IMR-90 (cell line): ENCODE data around the gene ENOX1. TPM values are rescaled to one million over a fixed set of nuclear protein-coding genes. Genes with fewer than 3 reads are reported as not detected.

ENCODE experiments used
- ATAC-seq: fragments of 200-7000 bp; cut with Tn5 transposase; 2 replicates; pipeline ENCODE4 v1.9.1; 2020; ENCODE audit warnings: low read depth, mild to moderate bottlenecking, moderate library complexity
- BruUV-seq: library from RNA; stranded (reverse); fragments of 400-500 nt; replicated peaks from 2 replicates; lab custom pipeline; 2021; lab: Mats Ljungman, UMichigan
- CTCF ChIA-PET: fragments of 300-600 bp; formaldehyde crosslinking; extraction: SDS; loops from one replicate; lab custom pipeline; 2021; ENCODE audit warnings: antibody characterized with exemption; lab: Yijun Ruan, JAX
- POLR2A ChIA-PET: fragments of 300-600 bp; sonication (Branson Sonifier 250); formaldehyde crosslinking; loops from one replicate; lab custom pipeline; 2022; ENCODE audit warnings: antibody characterized with exemption; ENCODE audit not compliant: unreplicated experiment; lab: Charles Lee
- DNase-seq: peaks from one replicate; pipeline ENCODE4 v3.0.0; 2013
- H2AFZ ChIP-seq: replicated peaks from 2 replicates; pipeline ENCODE3; 2013; ENCODE audit warnings: low read length, mild to moderate bottlenecking; ENCODE audit not compliant: poor library complexity
- H2AK5ac ChIP-seq: 2 replicates; pipeline ENCODE4 v1.6.1; 2013; ENCODE audit warnings: low read depth, low read length, inconsistent platforms
- H2AK9ac ChIP-seq: replicated peaks from 2 replicates; pipeline ENCODE3; 2013; ENCODE audit warnings: mild to moderate bottlenecking, low read depth, low read length, moderate library complexity; ENCODE audit not compliant: poor library complexity
- H2BK120ac ChIP-seq: 2 replicates; pipeline ENCODE4 v1.6.1; 2013; ENCODE audit warnings: low read depth, low read length, inconsistent platforms
- H2BK15ac ChIP-seq: 3 replicates; pipeline ENCODE4 v1.6.1; 2013; ENCODE audit warnings: low read depth, low read length, inconsistent platforms
- H2BK20ac ChIP-seq: 2 replicates; pipeline ENCODE4 v1.6.1; 2013; ENCODE audit warnings: low read depth, mild to moderate bottlenecking, inconsistent platforms, low read length, moderate library complexity
- H2BK5ac ChIP-seq: 2 replicates; pipeline ENCODE4 v1.6.1; 2013; ENCODE audit warnings: mild to moderate bottlenecking, low read depth, low read length, inconsistent platforms; ENCODE audit not compliant: poor library complexity, severe bottlenecking
- H3K14ac ChIP-seq: replicated peaks from 2 replicates; pipeline ENCODE4 v1.6.1; 2013; ENCODE audit warnings: low read depth, low read length, inconsistent platforms
- H3K18ac ChIP-seq: 2 replicates; pipeline ENCODE4 v1.6.1; 2013; ENCODE audit warnings: low read depth, low read length, control low read depth
- H3K23ac ChIP-seq: 2 replicates; pipeline ENCODE4 v1.6.1; 2013; ENCODE audit warnings: low read depth, low read length, inconsistent platforms
- H3K27ac ChIP-seq: 2 replicates; pipeline ENCODE4 v1.5.1; 2013; ENCODE audit warnings: mild to moderate bottlenecking, control low read depth, low read length; ENCODE audit not compliant: insufficient read depth
- H3K27me3 ChIP-seq: 2 replicates; pipeline ENCODE4 v1.6.1; 2013; ENCODE audit warnings: low read length; ENCODE audit not compliant: control insufficient read depth, insufficient read depth
- H3K36me3 ChIP-seq: 2 replicates; pipeline ENCODE4 v1.6.1; 2013; ENCODE audit warnings: low read length, mixed read lengths; ENCODE audit not compliant: control insufficient read depth, insufficient read depth
- H3K4ac ChIP-seq: 2 replicates; pipeline ENCODE4 v1.6.1; 2013; ENCODE audit warnings: low read depth, low read length, inconsistent platforms
- H3K4me1 ChIP-seq: 2 replicates; pipeline ENCODE4 v1.6.1; 2013; ENCODE audit warnings: low read length, mixed read lengths; ENCODE audit not compliant: control insufficient read depth, insufficient read depth
- H3K4me2 ChIP-seq: 2 replicates; pipeline ENCODE4 v1.6.1; 2013; ENCODE audit warnings: low read depth, mild to moderate bottlenecking, control low read depth, low read length, moderate library complexity
- H3K4me3 ChIP-seq: 2 replicates; pipeline ENCODE4 v1.5.1; 2013; ENCODE audit warnings: low read depth, mild to moderate bottlenecking, control low read depth, low read length, moderate library complexity; ENCODE audit not compliant: insufficient read depth
- H3K56ac ChIP-seq: 2 replicates; pipeline ENCODE4 v1.6.1; 2013; ENCODE audit warnings: low read length, inconsistent platforms; ENCODE audit not compliant: insufficient read depth; ENCODE audit errors: extremely low read depth
- H3K79me1 ChIP-seq, 2 experiments: 2 replicates each; pipeline ENCODE4 v1.6.1; 2013; ENCODE audit warnings: low read length in 2 of 2, inconsistent platforms in 1 of 2, low read depth in 1 of 2
- H3K9ac ChIP-seq: 2 replicates; pipeline ENCODE4 v1.6.1; 2013; ENCODE audit warnings: low read depth, low read length, control low read depth
- H3K9me1 ChIP-seq: 2 replicates; pipeline ENCODE4 v1.6.1; 2013; ENCODE audit warnings: low read length, inconsistent platforms; ENCODE audit not compliant: insufficient read depth
- H3K9me3 ChIP-seq: 2 replicates; pipeline ENCODE4 v1.6.1; 2013; ENCODE audit warnings: low read length; ENCODE audit not compliant: control insufficient read depth, insufficient read depth
- H4K20me1 ChIP-seq: 2 replicates; pipeline ENCODE4 v1.6.1; 2013; ENCODE audit warnings: low read length, inconsistent platforms; ENCODE audit not compliant: insufficient read depth
- H4K5ac ChIP-seq: 2 replicates; pipeline ENCODE4 v1.6.1; 2013; ENCODE audit warnings: mild to moderate bottlenecking, low read depth, low read length, control low read depth
- H4K8ac ChIP-seq, 2 experiments: 2 replicates each; pipeline ENCODE4 v1.6.1; 2013; ENCODE audit warnings: low read depth in 2 of 2, low read length in 2 of 2, control low read depth in 1 of 2, inconsistent platforms in 1 of 2
- H4K91ac ChIP-seq: 2 replicates; pipeline ENCODE4 v1.6.1; 2013; ENCODE audit warnings: low read depth, low read length, inconsistent platforms; ENCODE audit not compliant: insufficient read depth
- BHLHE40 ChIP-seq: fragments of 150-350 bp; IDR thresholded peaks from 2 replicates; pipeline ENCODE4 v1.6.1; 2016; ENCODE audit warnings: mild to moderate bottlenecking, low read depth, low read length
- CEBPB ChIP-seq: IDR thresholded peaks from 2 replicates; pipeline ENCODE4 v1.6.1; 2012; ENCODE audit warnings: low read depth, low read length, improper control_type of control experiment
- CHD1 ChIP-seq: IDR thresholded peaks from 2 replicates; pipeline ENCODE4 v1.6.1; 2012; ENCODE audit warnings: low read depth, low read length, improper control_type of control experiment
- ELK1 ChIP-seq: fragments of 150-350 bp; IDR thresholded peaks from 2 replicates; pipeline ENCODE4 v1.6.1; 2016; ENCODE audit warnings: low read depth, mild to moderate bottlenecking, low read length, moderate library complexity, borderline replicate concordance
- FOS ChIP-seq: fragments of 150-350 bp; IDR thresholded peaks from 2 replicates; pipeline ENCODE4 v1.6.1; 2016; ENCODE audit warnings: low read depth, low read length
- MAFK ChIP-seq: IDR thresholded peaks from 2 replicates; pipeline ENCODE4 v1.6.1; 2012; ENCODE audit warnings: low read depth, low read length, improper control_type of control experiment
- MAZ ChIP-seq: IDR thresholded peaks from 2 replicates; pipeline ENCODE4 v1.6.1; 2012; ENCODE audit warnings: low read depth, mild to moderate bottlenecking, low read length, improper control_type of control experiment, moderate library complexity, borderline replicate concordance
- MXI1 ChIP-seq: IDR thresholded peaks from 2 replicates; pipeline ENCODE4 v1.6.1; 2012; ENCODE audit warnings: low read depth, mild to moderate bottlenecking, low read length, moderate library complexity, borderline replicate concordance
- NFE2L2 ChIP-seq: fragments of 150-350 bp; IDR thresholded peaks from 2 replicates; pipeline ENCODE4 v1.6.1; 2016; ENCODE audit warnings: low read depth, mild to moderate bottlenecking, low read length
- POLR2A ChIP-seq: IDR thresholded peaks from 2 replicates; pipeline ENCODE4 v1.6.1; 2012; ENCODE audit warnings: mild to moderate bottlenecking, low read depth, low read length
- RAD21 ChIP-seq: IDR thresholded peaks from 2 replicates; pipeline ENCODE4 v1.6.1; 2012; ENCODE audit warnings: low read length, improper control_type of control experiment
- RCOR1 ChIP-seq: IDR thresholded peaks from 2 replicates; pipeline ENCODE4 v1.6.1; 2012; ENCODE audit warnings: mild to moderate bottlenecking, low read length, improper control_type of control experiment; ENCODE audit not compliant: insufficient replicate concordance
- RFX5 ChIP-seq: IDR thresholded peaks from 2 replicates; pipeline ENCODE4 v1.8.0; 2012; ENCODE audit warnings: low read depth, mild to moderate bottlenecking, low read length, moderate library complexity
- SMC3 ChIP-seq: fragments of 150-350 bp; IDR thresholded peaks from 2 replicates; pipeline ENCODE4 v1.6.1; 2016; ENCODE audit warnings: low read depth, mild to moderate bottlenecking, antibody characterized with exemption, low read length, moderate library complexity
- WGBS, 2 experiments: methylation state at CpG; one replicate each; pipeline versions ENCODE4 v1.1.5 to v1.1.7; 2013; ENCODE audit warnings: missing lambda C conversion rate in 2 of 2; ENCODE audit not compliant: insufficient read length in 1 of 2; ENCODE audit errors: extremely low coverage in 2 of 2; 5-methylcytosine and 5-hydroxymethylcytosine counted together
- dilution Hi-C: fragments of 300-500 bp; cut with HindIII; formaldehyde crosslinking; loops from one replicate; pipeline ENCODE4 v1.14.3; 2018; ENCODE audit warnings: low sequenced_read_pairs; ENCODE audit not compliant: unreplicated experiment
- in situ Hi-C: fragments of 300-500 bp; cut with MboI; formaldehyde crosslinking; loops from 3 replicates; pipeline ENCODE4 v1.14.3; 2019; ENCODE audit warnings: low sequenced_read_pairs, inconsistent platforms, mixed read lengths
- intact Hi-C: fragments of 100-400 bp; cut with micrococcal nuclease; formaldehyde crosslinking; loops from 2 replicates; pipeline ENCODE4 v1.10.0; 2022
- polyA plus RNA-seq, 3 experiments: library from polyadenylated mRNA; depleted of rRNA; stranded (reverse); fragments of >200 nt; gene quantifications; 2 replicates each; pipeline ENCODE4 v1.2.3, GENCODE V29; 2012; ENCODE audit warnings: low replicate concordance in 1 of 3
- total RNA-seq: library from RNA; depleted of rRNA; stranded (reverse); fragments of >200 nt; gene quantifications from 2 replicates; pipeline ENCODE4 v1.2.3, GENCODE V29; 2012
- TF ChIP-seq, protein P1 (sequence below): fragments of 150-350 bp; IDR thresholded peaks from 2 replicates; pipeline ENCODE4 v1.6.1; 2017; ENCODE audit warnings: mild to moderate bottlenecking, antibody characterized with exemption, low read length, low read depth
- TF ChIP-seq, protein P2 (sequence below): conservative IDR thresholded peaks from 2 replicates; pipeline ENCODE4 v1.5.1; 2012; ENCODE audit warnings: mild to moderate bottlenecking, low read depth, low read length, improper control_type of control experiment

The ENOX1 gene
- total and polyA plus RNA-seq, 2 of the 4 experiments (the other 2 are of a cell fraction) = 0.99 to 1.3 TPM

- Histone ChIP-seq H2BK20ac (no peak overlapping the region), H3K4ac (no peak overlapping the region), H2AFZ (no peak overlapping the region), H3K27me3 (no peaks in the 10 kb centered on the region; the same call in 1 of the 2 replicates), H4K8ac (no peak overlapping the region), H3K27ac (no peak overlapping the region), H4K5ac (no peak overlapping the region), H3K4me3 (no peak overlapping the region), H3K56ac (no peak overlapping the region), H2AK5ac (no peak overlapping the region), H2AK9ac (no peak overlapping the region), H3K18ac (no peak overlapping the region), H3K4me1 (no peaks in the 10 kb centered on the region), H2BK120ac (no peak overlapping the region), H3K4me2 (no peak overlapping the region), H2BK15ac (no peak overlapping the region), H3K9me1 (no peaks in the 10 kb centered on the region), H3K36me3 (no peaks in the 10 kb centered on the region), H3K79me1 (no peaks in the 10 kb centered on the region), H3K14ac (no peak overlapping the region), H3K9me3 (no peaks in the 10 kb centered on the region), H4K91ac (no peak overlapping the region), H4K20me1 (no peaks in the 10 kb centered on the region), H3K9ac (no peak overlapping the region), H3K23ac (no peak overlapping the region), H2BK5ac (no peak overlapping the region)
- POLR2A ChIA-PET = no interaction called here
- TF ChIP-seq NFE2L2 (no peak), ELK1 (no peak), RCOR1 (no peak), MAFK (no peak), MAZ (no peak), SMC3 (no peak), MXI1 (no peak), CHD1 (no peak), FOS (no peak), RFX5 (no peak), RAD21 (no peak), BHLHE40 (no peak), POLR2A (no peak), CEBPB (no peak)
- TF ChIP-seq, protein P1, sequence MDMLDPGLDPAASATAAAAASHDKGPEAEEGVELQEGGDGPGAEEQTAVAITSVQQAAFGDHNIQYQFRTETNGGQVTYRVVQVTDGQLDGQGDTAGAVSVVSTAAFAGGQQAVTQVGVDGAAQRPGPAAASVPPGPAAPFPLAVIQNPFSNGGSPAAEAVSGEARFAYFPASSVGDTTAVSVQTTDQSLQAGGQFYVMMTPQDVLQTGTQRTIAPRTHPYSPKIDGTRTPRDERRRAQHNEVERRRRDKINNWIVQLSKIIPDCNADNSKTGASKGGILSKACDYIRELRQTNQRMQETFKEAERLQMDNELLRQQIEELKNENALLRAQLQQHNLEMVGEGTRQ = no peak
- TF ChIP-seq, protein P2, sequence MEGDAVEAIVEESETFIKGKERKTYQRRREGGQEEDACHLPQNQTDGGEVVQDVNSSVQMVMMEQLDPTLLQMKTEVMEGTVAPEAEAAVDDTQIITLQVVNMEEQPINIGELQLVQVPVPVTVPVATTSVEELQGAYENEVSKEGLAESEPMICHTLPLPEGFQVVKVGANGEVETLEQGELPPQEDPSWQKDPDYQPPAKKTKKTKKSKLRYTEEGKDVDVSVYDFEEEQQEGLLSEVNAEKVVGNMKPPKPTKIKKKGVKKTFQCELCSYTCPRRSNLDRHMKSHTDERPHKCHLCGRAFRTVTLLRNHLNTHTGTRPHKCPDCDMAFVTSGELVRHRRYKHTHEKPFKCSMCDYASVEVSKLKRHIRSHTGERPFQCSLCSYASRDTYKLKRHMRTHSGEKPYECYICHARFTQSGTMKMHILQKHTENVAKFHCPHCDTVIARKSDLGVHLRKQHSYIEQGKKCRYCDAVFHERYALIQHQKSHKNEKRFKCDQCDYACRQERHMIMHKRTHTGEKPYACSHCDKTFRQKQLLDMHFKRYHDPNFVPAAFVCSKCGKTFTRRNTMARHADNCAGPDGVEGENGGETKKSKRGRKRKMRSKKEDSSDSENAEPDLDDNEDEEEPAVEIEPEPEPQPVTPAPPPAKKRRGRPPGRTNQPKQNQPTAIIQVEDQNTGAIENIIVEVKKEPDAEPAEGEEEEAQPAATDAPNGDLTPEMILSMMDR = no peak
- intact Hi-C loops = no loop called here
- in situ Hi-C loops = no loop called here
- CTCF ChIA-PET = no interaction called here
- ATAC-seq (no peak), DNase-seq (no peak)
- no TSS peak for BruUV-seq
- WGBS, 2 experiments = 80% methylated on average over 1 of the region's 2 CpGs; no CpG with 5 or more reads in 1 of the 2 experiments
- dilution Hi-C loops = no loop called here
Observed at GRCh38 chr13:43596006-43596405, 190.8 kb downstream of the ENOX1 start.
